DND-41 (cell line): ENCODE data around the gene CANT1.

ENCODE experiments used
- EZH2 ChIP-seq: IDR thresholded peaks from 3 replicates; pipeline ENCODE4 v1.6.1; 2012; ENCODE audit warnings: borderline replicate concordance, low read depth, mild to moderate bottlenecking, moderate library complexity, low read length, inconsistent platforms; ENCODE audit not compliant: severe bottlenecking
- TF ChIP-seq, protein P1 (sequence below): IDR thresholded peaks from 2 replicates; pipeline ENCODE4 v1.5.1; 2012; ENCODE audit warnings: borderline replicate concordance, low read length, moderate library complexity, mild to moderate bottlenecking; ENCODE audit not compliant: poor library complexity, severe bottlenecking; ENCODE audit errors: extremely low read depth

DNA sequence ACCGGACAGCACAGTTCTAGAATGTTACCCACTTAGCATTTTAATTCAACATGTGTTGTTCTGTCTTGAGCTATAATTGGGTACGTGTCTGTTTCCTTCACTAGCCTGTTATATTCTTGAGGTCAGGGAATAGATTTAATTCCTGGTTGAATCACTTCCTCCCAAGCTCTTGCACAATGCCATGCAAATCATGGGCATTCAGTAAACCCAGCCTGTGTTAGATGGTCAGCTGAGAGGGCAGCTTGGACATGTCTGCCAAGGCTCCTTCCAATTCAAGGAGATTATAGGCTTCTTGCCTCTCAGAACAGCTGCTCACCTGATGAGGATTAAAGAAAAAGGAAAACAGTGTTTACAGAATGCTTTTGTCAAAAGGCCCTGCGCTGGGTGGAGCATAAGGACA is 27.0 kb upstream of the CANT1 start:
- TF ChIP-seq, protein P1, sequence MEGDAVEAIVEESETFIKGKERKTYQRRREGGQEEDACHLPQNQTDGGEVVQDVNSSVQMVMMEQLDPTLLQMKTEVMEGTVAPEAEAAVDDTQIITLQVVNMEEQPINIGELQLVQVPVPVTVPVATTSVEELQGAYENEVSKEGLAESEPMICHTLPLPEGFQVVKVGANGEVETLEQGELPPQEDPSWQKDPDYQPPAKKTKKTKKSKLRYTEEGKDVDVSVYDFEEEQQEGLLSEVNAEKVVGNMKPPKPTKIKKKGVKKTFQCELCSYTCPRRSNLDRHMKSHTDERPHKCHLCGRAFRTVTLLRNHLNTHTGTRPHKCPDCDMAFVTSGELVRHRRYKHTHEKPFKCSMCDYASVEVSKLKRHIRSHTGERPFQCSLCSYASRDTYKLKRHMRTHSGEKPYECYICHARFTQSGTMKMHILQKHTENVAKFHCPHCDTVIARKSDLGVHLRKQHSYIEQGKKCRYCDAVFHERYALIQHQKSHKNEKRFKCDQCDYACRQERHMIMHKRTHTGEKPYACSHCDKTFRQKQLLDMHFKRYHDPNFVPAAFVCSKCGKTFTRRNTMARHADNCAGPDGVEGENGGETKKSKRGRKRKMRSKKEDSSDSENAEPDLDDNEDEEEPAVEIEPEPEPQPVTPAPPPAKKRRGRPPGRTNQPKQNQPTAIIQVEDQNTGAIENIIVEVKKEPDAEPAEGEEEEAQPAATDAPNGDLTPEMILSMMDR = no peak
- no peak for TF ChIP-seq EZH2
